C4-2B (cell line): Measurements from ENCODE around the gene NR1I3.
"Not testable (repeated sequence)": the region's sequence is repeated elsewhere in the genome, so short reads cannot be mapped to it uniquely, and the experiment has no call there.

Experiments
- H3K27ac ChIP-seq: fragments of 450-650 bp; 2 replicates; pipeline ENCODE4 v1.5.1; 2017
- CTCF ChIP-seq: fragments of 450-650 bp; conservative IDR thresholded peaks from 2 replicates; pipeline ENCODE4 v1.5.1; 2017; ENCODE audit warnings: mild to moderate bottlenecking
- ZFX ChIP-seq: fragments of 450-650 bp; IDR thresholded peaks from 2 replicates; pipeline ENCODE4 v1.6.1; 2017

NR1I3 gene

GRCh38 chr1:161259765-161260164 is 21.8 kb upstream of the NR1I3 start:
- no peak overlapping the region for H3K27ac ChIP-seq
- no peak for TF ChIP-seq CTCF
- TF ChIP-seq ZFX: no peak

- TF ChIP-seq ZFX: no peak
- TF ChIP-seq CTCF: no peak
Measured at GRCh38 chr1:161259345-161259702, 21.3 kb upstream of the NR1I3 start.

GRCh38 chr1:161258439-161259344 is 20.7 kb upstream of the NR1I3 start, which contains the start of gene PCP4L1:
Gene PCP4L1, plus strand, starts transcription at chr1:161258745. Its CDS starts 230 bp downstream, at chr1:161258975.
- no peak for TF ChIP-seq CTCF
- TF ChIP-seq ZFX: no peak
- no peak within 1 kb of the TSS for H3K27ac ChIP-seq

More at GRCh38 chr1:161259345-161259702, 21.3 kb upstream of the NR1I3 start:
- no peak overlapping the region for H3K27ac ChIP-seq

GRCh38 chr1:161257109-161257508 is 19.1 kb upstream of the NR1I3 start:
- H3K27ac ChIP-seq: not testable (repeated sequence)

- not testable (repeated sequence) for H3K27ac ChIP-seq
Measured at GRCh38 chr1:161255955-161256520, 18.0 kb upstream of the NR1I3 start.

GRCh38 chr1:161255302-161255701 is 17.3 kb upstream of the NR1I3 start:
- not testable (repeated sequence) for H3K27ac ChIP-seq

- TF ChIP-seq ZFX (no peak), CTCF (no peak)
Measured at GRCh38 chr1:161251579-161251978, 13.6 kb upstream of the NR1I3 start.

GRCh38 chr1:161250829-161251228 is 12.8 kb upstream of the NR1I3 start:
- TF ChIP-seq CTCF: no peak
- no peak for TF ChIP-seq ZFX
- no peak overlapping the region for H3K27ac ChIP-seq

More at GRCh38 chr1:161251579-161251978, 13.6 kb upstream of the NR1I3 start:
- H3K27ac ChIP-seq: no peak overlapping the region

- not testable (repeated sequence) for H3K27ac ChIP-seq
Measured at GRCh38 chr1:161250100-161250499, 12.1 kb upstream of the NR1I3 start.
